HepG2 (cell line): ENCODE data around the gene CYTH1. TPM values are rescaled to one million over a fixed set of nuclear protein-coding genes. Genes with fewer than 3 reads are reported as not detected.

ENCODE experiments used
- ATAC-seq: fragments of 200-7000 bp; cut with Tn5 transposase; 3 replicates; pipeline ENCODE4 v1.9.1; 2020; ENCODE audit warnings: mild to moderate bottlenecking, moderate library complexity
- BruUV-seq: library from RNA; stranded (reverse); fragments of 400-500 nt; replicated peaks from 2 replicates; lab custom pipeline; 2021; lab: Mats Ljungman, UMichigan
- CTCF ChIA-PET: fragments of 300-600 bp; formaldehyde crosslinking; extraction: SDS; loops from one replicate; lab custom pipeline; 2021; ENCODE audit warnings: low total read pairs, inconsistent platforms, low intra/inter-chr PET ratio; lab: Yijun Ruan, JAX
- POLR2A ChIA-PET: fragments of 350-600 bp; sonication (Branson Sonifier 250); formaldehyde crosslinking; loops from one replicate; lab custom pipeline; 2020; ENCODE audit warnings: antibody characterized with exemption, inconsistent platforms; lab: Yijun Ruan, JAX
- DNase-seq: peaks from one replicate; pipeline ENCODE4 v3.0.0-alpha.2; 2015; ENCODE audit warnings: low spot score
- FAIRE-seq: peaks from 3 replicates; lab custom pipeline; 2011; peaks lifted over from hg19 to GRCh38; lab: Jason Lieb, UNC
- H2AFZ ChIP-seq: one replicate; pipeline ENCODE4 v1.6.1; 2011; ENCODE audit warnings: low read length, inconsistent platforms
- H3K27ac ChIP-seq: fragments of 300-600 bp; 3 replicates; pipeline ENCODE4 v1.8.0; 2011; ENCODE audit warnings: mixed run types, mild to moderate bottlenecking, mixed read lengths, low read length, inconsistent platforms; ENCODE audit not compliant: insufficient read depth; ENCODE audit errors: extremely low read length
- H3K27me3 ChIP-seq, 2 experiments: fragments of 200-600 bp in 1 of 2; 2 replicates in 1 of 2; 3 replicates in 1 of 2; pipeline versions ENCODE4 v1.6.0 to v1.8.0; 2011; ENCODE audit warnings: low read length in 2 of 2, mild to moderate bottlenecking in 2 of 2, moderate library complexity in 2 of 2, inconsistent platforms in 1 of 2; ENCODE audit not compliant: insufficient read depth in 2 of 2, control insufficient read depth in 1 of 2
- H3K36me3 ChIP-seq, 2 experiments: fragments of 200-600 bp in 1 of 2; replicated peaks in 1 of 2; 2 replicates in 1 of 2; 3 replicates in 1 of 2; pipeline versions ENCODE4 v1.5.1 to v1.8.0; 2011; ENCODE audit warnings: low read length in 2 of 2, inconsistent platforms in 1 of 2; ENCODE audit not compliant: insufficient read depth in 2 of 2, control insufficient read depth in 1 of 2
- H3K4me1 ChIP-seq: 2 replicates; pipeline ENCODE4 v1.5.1; 2012; ENCODE audit warnings: low read length, inconsistent platforms; ENCODE audit not compliant: insufficient read depth
- H3K4me2 ChIP-seq: 2 replicates; pipeline ENCODE4 v1.6.0; 2011; ENCODE audit warnings: low read depth, low read length, inconsistent platforms
- H3K4me3 ChIP-seq, 3 experiments: fragments of 200-600 bp in 1 of 3; sonication (generic), shearing (Covaris generic) in 1 of 3; replicated peaks in 1 of 3; 2 replicates each; pipeline ENCODE4 v1.5.1; 2011 to 2016; ENCODE audit warnings: low read length in 3 of 3, inconsistent platforms in 2 of 3, low read depth in 2 of 3, mild to moderate bottlenecking in 2 of 3, control low read depth in 1 of 3, mixed read lengths in 1 of 3; ENCODE audit not compliant: insufficient read depth in 1 of 3
- H3K79me2 ChIP-seq: one replicate; pipeline ENCODE4 v1.6.1; 2011; ENCODE audit warnings: low read length, inconsistent platforms; ENCODE audit not compliant: insufficient read depth
- H3K9ac ChIP-seq: 2 replicates; pipeline ENCODE4 v1.6.0; 2011; ENCODE audit warnings: mild to moderate bottlenecking, low read depth, low read length, inconsistent platforms; ENCODE audit not compliant: insufficient read depth
- H3K9me3 ChIP-seq: 2 replicates; pipeline ENCODE4 v1.5.1; 2012; ENCODE audit warnings: mild to moderate bottlenecking, low read length
- H4K20me1 ChIP-seq: 2 replicates; pipeline ENCODE4 v1.6.0; 2011; ENCODE audit warnings: inconsistent platforms, mild to moderate bottlenecking, low read length, moderate library complexity; ENCODE audit not compliant: insufficient read depth
- RCOR2 ChIP-seq: IDR thresholded peaks from 2 replicates; pipeline ENCODE4 v1.6.1; 2016; ENCODE audit warnings: missing biosample characterization, missing genetic modification reagents
- ZFP91 ChIP-seq: sonication (generic); formaldehyde crosslinking; IDR thresholded peaks from 2 replicates; pipeline ENCODE4 v1.9.0; 2022; ENCODE audit warnings: missing genetic modification reagents, mild to moderate bottlenecking, borderline replicate concordance
- ZNF274 ChIP-seq: sonication (generic); formaldehyde crosslinking; IDR thresholded peaks from 2 replicates; pipeline ENCODE4 v1.5.1; 2020; ENCODE audit warnings: mild to moderate bottlenecking, missing genetic modification reagents
- ZNF557 ChIP-seq: sonication (generic); formaldehyde crosslinking; IDR thresholded peaks from 2 replicates; pipeline ENCODE4 v1.4.0; 2020; ENCODE audit warnings: missing genetic modification reagents
- ZNF687 ChIP-seq: sonication (generic); formaldehyde crosslinking; IDR thresholded peaks from 2 replicates; pipeline ENCODE4 v1.5.1; 2020; ENCODE audit warnings: mild to moderate bottlenecking, missing genetic modification reagents, moderate library complexity
- ZNF710 ChIP-seq: sonication (generic); formaldehyde crosslinking; IDR thresholded peaks from 2 replicates; pipeline ENCODE4 v1.5.0; 2020; ENCODE audit warnings: mild to moderate bottlenecking, missing genetic modification reagents, borderline replicate concordance
- WGBS: methylation state at CpG from one replicate; pipeline ENCODE4 v1.1.6; 2017; ENCODE audit warnings: low lambda C conversion rate; 5-methylcytosine and 5-hydroxymethylcytosine counted together
- in situ Hi-C: cut with HindIII; loops from 2 replicates; pipeline ENCODE4 v1.10.0; 2017; ENCODE audit warnings: low pct_unique_long_range_greater_than_20kb; ENCODE audit not compliant: extremely low pct_ligation_motif_present
- intact Hi-C: fragments of 100-400 bp; cut with micrococcal nuclease; formaldehyde crosslinking; loops from one replicate; pipeline ENCODE4 v1.10.0; 2022; ENCODE audit not compliant: unreplicated experiment
- polyA plus RNA-seq, 8 experiments: library from polyadenylated mRNA; depleted of rRNA in 3 of 8; stranded (reverse) in 7 of 8; unstranded in 1 of 8; fragments of >200 nt; fragmentation: Illumina TruSeq in 4 of 8; extraction: Trizol in 4 of 8; gene quantifications; 2 replicates each; pipeline versions ENCODE4 v1.2.1 to v1.2.3, GENCODE V29; 2011 to 2016; ENCODE audit warnings: low read depth in 4 of 8, missing spikeins in 1 of 8, mixed read lengths in 1 of 8; ENCODE audit not compliant: insufficient read depth in 1 of 8
- total RNA-seq, 5 experiments: library from RNA; depleted of rRNA; stranded (reverse); fragments of >200 nt; fragmentation: Illumina TruSeq; extraction: Trizol; gene quantifications; 2 replicates each; pipeline ENCODE4 v1.2.3, GENCODE V29; 2016; ENCODE audit warnings: low read depth in 1 of 5

Gene CYTH1
- total and polyA plus RNA-seq, 2 of the 13 experiments (the other 11 are each of a cell fraction or from before 2014, with no cell fraction given) = 20.1 to 48.9 TPM

- no peaks in the 10 kb centered on the region for H3K36me3 ChIP-seq
- no peak; the same call in 2 of the 3 replicates for ATAC-seq
- H3K4me2 ChIP-seq = no peak overlapping the region
- H3K79me2 ChIP-seq = no peaks in the 10 kb centered on the region
- TF ChIP-seq ZNF710 (CRISPR knock-in tag) (no peak), ZNF557 (CRISPR knock-in tag) (no peak), ZNF687 (CRISPR knock-in tag) (peak; percentile 49), ZNF274 (CRISPR knock-in tag) (0 out of 2 replicates have a peak, but pooled peaks have one; percentile 42), ZFP91 (CRISPR knock-in tag) (peak; percentile 18; the same call in 1 of the 2 replicates), RCOR2 (CRISPR knock-in tag) (no peak)
- TF ChIP-seq, all 625 proteins: peak for 3
- Histone ChIP-seq H3K4me3 (no peak overlapping the region), H3K4me1 (peaks cover 38% of the 10 kb centered on the region), H3K27me3 (no peaks in the 10 kb centered on the region), H2AFZ (no peak overlapping the region), H4K20me1 (no peaks in the 10 kb centered on the region), H3K27ac (no peak overlapping the region), H3K9me3 (no peaks in the 10 kb centered on the region), H3K9ac (no peak overlapping the region)
- FAIRE-seq = no peak
- DNase-seq = no peak
- WGBS = 68% methylated on average over 15 of the region's 18 CpGs
- CTCF ChIA-PET = no interaction called here
- intact Hi-C loops = no loop called here
- in situ Hi-C loops = no loop called here
- no TSS peak for BruUV-seq
- POLR2A ChIA-PET = interaction anchor here (1.1 kb wide), 1 partner anchor 8 kb away, joined by 3 read pairs; no protein-coding TSS in a partner anchor
These were observed 123.7 kb downstream of the CYTH1 start for GRCh38 chr17:78658281-78658785.
